Parietal lobe (tissue), 2 donors: Measurements from ENCODE around the gene GPR89B. TPM values are rescaled to one million over a fixed set of nuclear protein-coding genes. Genes with fewer than 3 reads are reported as not detected.

Experiments used
- small RNA-seq: library from RNA; depleted of rRNA; stranded (forward); fragments of <200 nt; gene quantifications from one replicate; pipeline ENCODE3, GENCODE V24; 2014; ENCODE audit warnings: low replicate concordance
- total RNA-seq: library from RNA; depleted of rRNA; stranded (reverse); fragments of >200 nt; gene quantifications from one replicate; pipeline ENCODE4 v1.2.3, GENCODE V29; 2014

The GPR89B gene
- 44.8 TPM for total RNA-seq

DNA sequence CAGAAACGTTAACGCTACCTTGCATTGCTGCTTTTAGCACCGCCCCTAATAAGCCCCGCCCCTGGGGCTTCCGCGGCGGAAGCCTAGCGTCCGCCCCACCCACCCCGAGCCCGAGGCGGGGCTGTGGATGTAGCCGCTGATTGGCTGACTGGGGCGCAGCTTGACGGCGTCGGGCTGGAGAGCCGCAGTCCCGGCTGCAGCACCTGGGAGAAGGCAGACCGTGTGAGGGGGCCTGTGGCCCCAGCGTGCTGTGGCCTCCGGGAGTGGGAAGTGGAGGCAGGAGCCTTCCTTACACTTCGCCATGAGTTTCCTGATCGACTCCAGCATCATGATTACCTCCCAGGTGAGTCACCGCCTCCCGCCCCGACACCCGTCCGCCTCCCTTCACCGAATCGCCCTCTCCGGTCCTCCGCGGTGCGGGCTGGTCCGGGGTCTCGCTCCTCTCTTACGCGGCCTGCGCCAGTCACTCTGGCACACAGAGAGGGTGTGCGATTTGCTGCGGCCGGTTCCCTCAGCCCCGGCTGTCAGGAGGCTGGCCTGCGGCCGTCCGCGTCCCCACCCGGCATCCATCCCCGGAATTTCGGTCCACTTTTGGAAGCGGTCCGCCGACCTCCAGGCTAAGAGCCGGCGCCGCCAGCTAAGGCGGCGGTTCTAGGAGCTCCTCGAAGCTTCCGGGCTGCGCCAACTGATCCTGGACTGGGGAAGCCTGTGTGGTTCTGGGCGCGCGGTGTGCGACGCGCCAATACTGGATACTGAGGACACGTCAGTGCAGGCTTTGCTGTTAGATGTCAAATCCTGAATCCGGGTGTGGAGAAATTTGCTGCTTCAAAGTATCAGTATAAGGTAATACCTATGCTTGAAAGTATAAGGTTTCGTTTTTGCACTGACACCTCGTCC lies at the start of gene GPR89B:
GPR89B (plus strand) TSS at position 185 of the 897 bp plus-strand sequence; CDS start at position 302, 117 bp downstream.

DNA sequence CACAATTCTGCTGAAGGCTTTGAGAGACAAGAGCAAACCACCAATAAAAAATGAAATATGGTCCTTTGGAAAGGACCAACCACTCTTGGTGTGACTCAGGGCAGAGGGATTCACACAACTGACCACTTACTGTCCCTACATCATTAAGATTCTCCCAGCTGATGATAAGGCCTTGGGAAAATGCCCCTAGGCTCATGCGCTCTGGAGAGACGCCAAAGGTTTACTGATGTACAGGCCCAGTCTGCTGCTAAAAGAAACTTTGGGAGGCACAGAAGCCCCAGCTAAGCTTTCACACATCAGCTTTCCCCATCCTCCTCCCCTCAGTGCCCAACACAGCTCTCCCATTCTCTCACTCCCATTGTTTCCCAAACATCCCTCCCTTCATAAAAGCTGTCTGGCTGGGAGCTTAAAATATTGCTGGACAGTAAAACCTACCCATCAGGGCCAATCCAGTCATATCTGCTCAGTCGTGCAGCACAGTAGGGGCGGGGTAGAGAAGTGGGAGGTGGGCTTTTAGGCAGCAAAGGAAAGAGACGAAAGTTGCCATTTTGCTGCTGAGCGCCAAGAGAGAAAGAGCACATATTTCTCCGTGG lies 25.9 kb upstream of the GPR89B start, which contains the start of gene GJA8:
GJA8 (plus strand) TSS at position 543 of the 593 bp plus-strand sequence. CDS start 5,161 bp downstream, outside the sequence.

Small RNA genes lying within 50 kb of the gene (small RNA-seq; reads per million reads assigned to genes)
- gene RNU1-129P (not detected), gene RNVU1-7 (46.7 reads per million, percentile 94 among the genes with 10 or more reads in this experiment)

Other genes starting within 250 kb of the GPR89B start
- gene GJA5, start 167.8 kb upstream of the GPR89B start, total RNA-seq, result 0.94 TPM
- gene GJA8, start 25.6 kb upstream of the GPR89B start, total RNA-seq, result not detected
- 21.6 TPM for gene NBPF11, start 223.9 kb downstream of the GPR89B start, total RNA-seq